GM12801 (cell line): Measurements from ENCODE around the gene WDR81.

Experiments used
- TF ChIP-seq, protein P1 (sequence below): IDR thresholded peaks from one replicate; pipeline ENCODE4 v1.5.1; 2011; ENCODE audit warnings: control low read depth; ENCODE audit not compliant: insufficient read length; ENCODE audit errors: extremely low read depth

The WDR81 gene

DNA sequence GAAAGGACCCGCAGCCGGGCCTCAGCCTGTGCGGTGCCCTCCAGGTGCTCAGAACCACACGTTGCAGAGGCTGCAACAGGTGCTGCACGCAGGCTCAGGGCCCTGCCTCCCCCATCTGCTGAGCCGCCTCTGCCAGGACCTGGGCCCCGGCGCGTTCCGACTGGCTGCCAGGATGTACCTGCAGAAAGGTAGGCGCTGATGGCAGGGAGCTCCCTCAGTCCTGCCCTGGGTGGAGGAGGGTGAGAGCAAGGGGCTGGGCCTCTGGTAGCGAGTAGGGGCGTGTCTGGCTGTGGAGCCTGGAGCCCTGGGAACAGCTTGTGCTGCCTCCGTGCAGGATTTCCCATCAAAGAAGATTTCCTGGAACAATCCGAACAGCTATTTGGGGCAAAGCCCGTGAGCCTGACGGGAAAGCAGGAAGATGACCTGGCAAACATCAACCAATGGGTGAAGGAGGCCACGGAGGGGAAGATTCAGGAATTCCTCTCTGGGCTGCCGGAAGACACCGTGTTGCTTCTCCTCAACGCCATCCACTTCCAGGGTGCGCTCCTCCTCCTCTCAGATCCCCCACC lies 22.6 kb downstream of the WDR81 start:
- TF ChIP-seq, protein P1, sequence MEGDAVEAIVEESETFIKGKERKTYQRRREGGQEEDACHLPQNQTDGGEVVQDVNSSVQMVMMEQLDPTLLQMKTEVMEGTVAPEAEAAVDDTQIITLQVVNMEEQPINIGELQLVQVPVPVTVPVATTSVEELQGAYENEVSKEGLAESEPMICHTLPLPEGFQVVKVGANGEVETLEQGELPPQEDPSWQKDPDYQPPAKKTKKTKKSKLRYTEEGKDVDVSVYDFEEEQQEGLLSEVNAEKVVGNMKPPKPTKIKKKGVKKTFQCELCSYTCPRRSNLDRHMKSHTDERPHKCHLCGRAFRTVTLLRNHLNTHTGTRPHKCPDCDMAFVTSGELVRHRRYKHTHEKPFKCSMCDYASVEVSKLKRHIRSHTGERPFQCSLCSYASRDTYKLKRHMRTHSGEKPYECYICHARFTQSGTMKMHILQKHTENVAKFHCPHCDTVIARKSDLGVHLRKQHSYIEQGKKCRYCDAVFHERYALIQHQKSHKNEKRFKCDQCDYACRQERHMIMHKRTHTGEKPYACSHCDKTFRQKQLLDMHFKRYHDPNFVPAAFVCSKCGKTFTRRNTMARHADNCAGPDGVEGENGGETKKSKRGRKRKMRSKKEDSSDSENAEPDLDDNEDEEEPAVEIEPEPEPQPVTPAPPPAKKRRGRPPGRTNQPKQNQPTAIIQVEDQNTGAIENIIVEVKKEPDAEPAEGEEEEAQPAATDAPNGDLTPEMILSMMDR = no peak

DNA sequence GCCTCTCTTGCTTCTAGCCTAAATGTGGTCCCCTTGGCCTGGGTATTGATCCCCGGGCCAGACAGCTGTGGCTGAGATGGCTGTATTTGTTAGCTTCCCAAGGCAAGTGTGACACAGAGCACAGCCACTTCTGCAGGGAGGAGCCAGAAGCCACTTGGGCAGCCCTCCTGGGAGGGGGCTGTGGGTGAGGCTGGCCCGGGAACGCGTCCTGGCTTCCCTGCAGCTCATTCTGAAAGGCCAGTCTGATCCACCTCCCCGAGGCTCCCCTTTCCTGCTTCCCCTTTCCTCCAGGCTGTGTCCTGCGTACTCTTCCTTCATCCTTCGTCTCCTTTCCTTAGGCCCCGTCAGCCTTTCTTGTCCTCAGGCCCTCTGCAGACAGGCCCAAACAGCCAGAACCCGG lies 26.1 kb downstream of the WDR81 start:
- TF ChIP-seq, protein P1 = no peak

DNA sequence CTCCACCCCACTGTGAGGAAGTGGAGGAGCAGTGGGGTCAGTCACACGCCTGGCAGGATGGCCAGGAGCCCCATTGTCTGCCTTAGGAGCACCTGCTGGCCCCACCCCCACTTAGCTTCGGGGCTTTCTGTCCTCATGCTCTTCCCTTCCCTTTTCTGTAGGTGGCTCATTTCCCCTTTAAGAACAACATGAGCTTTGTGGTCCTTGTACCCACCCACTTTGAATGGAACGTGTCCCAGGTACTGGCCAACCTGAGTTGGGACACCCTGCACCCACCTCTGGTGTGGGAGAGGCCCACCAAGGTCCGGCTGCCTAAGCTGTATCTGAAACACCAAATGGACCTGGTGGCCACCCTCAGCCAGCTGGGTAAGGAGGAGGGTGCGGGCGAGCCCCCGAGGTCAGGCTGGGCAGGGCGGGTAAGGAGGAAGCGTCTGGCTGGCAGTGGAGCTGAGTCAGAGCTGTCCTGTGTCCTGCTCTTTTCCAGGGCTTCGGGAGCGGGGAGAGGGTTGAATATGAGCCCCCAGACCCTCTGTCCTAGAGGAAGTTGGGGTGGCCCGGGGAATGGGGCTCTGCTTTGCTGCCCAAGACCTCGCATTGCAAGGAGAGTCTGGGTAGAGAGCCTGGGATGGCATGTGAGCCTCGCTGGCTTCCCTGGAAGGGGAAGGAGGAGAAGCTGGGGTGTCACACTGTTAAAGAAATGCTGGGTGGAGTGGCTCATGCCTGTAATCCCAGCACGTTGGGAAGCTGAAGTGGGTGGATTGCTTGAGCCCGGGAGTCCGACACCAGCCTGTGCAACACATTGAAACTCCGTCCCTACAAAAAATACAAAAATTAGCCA lies 28.1 kb downstream of the WDR81 start:
- TF ChIP-seq, protein P1 = no peak

DNA sequence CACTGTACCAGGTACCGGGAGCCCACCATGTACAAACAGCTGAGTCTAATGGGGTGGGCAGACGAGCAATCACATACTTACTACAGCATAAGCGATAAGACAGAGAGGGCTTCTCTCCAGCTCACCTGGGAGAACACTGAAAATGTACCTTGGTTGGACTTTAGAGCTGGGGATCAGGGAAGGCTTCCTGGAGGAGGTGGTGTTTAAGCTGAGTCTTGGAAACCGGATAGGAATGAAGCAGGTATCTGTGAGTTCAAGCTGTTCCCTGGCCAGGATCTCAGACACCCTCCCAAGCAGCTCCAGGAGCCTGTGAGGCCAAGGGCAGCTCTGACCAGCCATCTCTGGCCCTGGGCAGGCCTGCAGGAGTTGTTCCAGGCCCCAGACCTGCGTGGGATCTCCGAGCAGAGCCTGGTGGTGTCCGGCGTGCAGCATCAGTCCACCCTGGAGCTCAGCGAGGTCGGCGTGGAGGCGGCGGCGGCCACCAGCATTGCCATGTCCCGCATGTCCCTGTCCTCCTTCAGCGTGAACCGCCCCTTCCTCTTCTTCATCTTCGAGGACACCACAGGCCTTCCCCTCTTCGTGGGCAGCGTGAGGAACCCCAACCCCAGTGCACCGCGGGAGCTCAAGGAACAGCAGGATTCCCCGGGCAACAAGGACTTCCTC lies 29.4 kb downstream of the WDR81 start:
- TF ChIP-seq, protein P1 = no peak

DNA sequence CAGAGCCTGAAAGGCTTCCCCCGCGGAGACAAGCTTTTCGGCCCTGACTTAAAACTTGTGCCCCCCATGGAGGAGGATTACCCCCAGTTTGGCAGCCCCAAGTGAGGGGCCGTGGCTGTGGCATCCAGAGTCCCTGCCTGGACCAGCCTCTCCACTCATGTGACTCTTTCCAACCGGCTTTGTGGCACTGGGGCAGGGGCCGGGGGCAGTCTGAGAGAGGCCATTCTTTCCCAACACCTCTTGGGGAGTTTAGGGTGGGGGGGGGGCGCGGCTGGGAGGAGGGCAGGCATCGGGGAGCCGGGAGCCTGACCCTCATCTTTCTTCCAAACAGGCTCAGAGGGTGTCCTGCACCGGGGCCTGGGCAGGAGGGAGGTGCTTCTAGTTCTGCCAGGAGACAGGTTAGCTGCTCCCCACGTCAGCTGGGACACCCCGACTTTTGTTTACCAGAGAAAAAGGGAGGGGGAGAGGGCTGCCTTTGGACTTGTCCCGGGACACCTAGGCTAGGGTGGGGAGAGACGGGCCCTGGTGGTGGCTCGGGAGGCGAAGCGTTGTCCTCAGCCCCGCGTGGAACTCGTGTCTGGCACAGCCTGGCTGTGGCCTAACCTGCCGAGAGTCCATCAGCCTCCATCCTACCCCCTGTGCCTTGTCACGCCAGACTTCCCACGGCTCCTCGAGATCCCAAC lies 30.1 kb downstream of the WDR81 start:
- TF ChIP-seq, protein P1 = no peak

DNA sequence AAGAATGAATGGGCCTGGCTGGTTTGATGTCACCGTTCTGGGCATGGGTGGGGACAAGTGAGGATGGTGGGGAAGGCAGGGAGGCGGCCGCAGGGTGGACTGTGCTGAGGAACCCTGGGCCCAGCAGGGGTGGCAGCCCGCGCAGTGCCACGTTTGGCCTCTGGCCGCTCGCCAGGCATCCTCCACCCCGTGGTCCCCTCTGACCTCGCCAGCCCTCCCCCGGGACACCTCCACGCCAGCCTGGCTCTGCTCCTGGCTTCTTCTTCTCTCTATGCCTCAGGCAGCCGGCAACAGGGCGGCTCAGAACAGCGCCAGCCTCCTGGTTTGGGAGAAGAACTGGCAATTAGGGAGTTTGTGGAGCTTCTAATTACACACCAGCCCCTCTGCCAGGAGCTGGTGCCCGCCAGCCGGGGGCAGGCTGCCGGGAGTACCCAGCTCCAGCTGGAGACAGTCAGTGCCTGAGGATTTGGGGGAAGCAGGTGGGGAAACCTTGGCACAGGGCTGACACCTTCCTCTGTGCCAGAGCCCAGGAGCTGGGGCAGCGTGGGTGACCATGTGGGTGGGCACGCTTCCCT lies 30.8 kb downstream of the WDR81 start:
- TF ChIP-seq, protein P1 = no peak

DNA sequence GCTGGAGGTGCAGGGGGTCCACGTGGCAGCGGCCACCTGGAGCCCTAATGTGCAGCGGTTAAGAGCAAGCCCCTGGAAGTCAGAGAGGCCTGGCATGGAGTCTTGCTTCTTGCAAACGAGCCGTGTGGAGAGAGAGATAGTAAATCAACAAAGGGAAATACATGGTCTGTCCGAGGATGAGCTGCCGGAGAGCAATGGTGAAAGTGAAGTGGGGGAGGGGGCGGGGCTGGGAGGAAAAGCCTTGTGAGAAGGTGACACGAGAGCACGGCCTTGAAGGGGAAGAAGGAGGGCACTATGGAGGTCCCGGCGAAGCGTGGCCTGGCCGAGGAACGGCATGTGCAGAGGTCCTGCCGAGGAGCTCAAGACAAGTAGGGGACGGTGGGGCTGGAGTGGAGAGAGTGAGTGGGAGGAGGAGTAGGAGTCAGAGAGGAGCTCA lies 31.3 kb downstream of the WDR81 start:
- TF ChIP-seq, protein P1 = no peak
